Body of pancreas (tissue), 4 donors: ENCODE results near the gene NIPAL4. TPM values are rescaled to one million over a fixed set of nuclear protein-coding genes. Genes with fewer than 3 reads are reported as not detected.
A peak's percentile ranks its signal among the peaks of the same experiment; 100 is the strongest.

Experiments used
- ATAC-seq: fragments of 150-250 bp; one replicate; pipeline ENCODE4 v1.9.1; 2016
- DNase-seq, 4 donors: peaks; one replicate each; pipeline ENCODE4 v3.0.0-alpha.2; 2019
- H3K27ac ChIP-seq, 4 donors: fragments of 200-600 bp; sonication (generic); 1 replicate in 3 of 4; 2 replicates in 1 of 4; pipeline versions ENCODE4 v1.5.1 to v1.6.1; 2016 to 2019; ENCODE audit warnings: mild to moderate bottlenecking in 1 of 4, mixed read lengths in 1 of 4, moderate library complexity in 1 of 4
- H3K27me3 ChIP-seq, 2 donors: fragments of 200-600 bp; sonication (generic); one replicate each; pipeline ENCODE4 v1.6.0; 2016; ENCODE audit warnings: mild to moderate bottlenecking in 1 of 2
- H3K36me3 ChIP-seq, 2 donors: fragments of 200-600 bp; sonication (generic); replicated peaks in 1 of 2; 2 replicates each; pipeline ENCODE4 v1.5.1; 2016; ENCODE audit warnings: low read depth in 2 of 2; ENCODE audit not compliant: insufficient read depth in 1 of 2
- H3K4me1 ChIP-seq: fragments of 200-600 bp; sonication (generic); one replicate; pipeline ENCODE4 v1.6.0; 2016
- H3K4me3 ChIP-seq, 2 donors: fragments of 200-600 bp; sonication (generic); 1 replicate in 1 of 2; 2 replicates in 1 of 2; pipeline ENCODE4 v1.5.1; 2016 to 2019
- H3K9me3 ChIP-seq, 3 donors: fragments of 200-600 bp; sonication (generic); 1 replicate in 2 of 3; 2 replicates in 1 of 3; pipeline ENCODE4 v1.5.1; 2016
- CTCF ChIP-seq, 7 experiments: fragments of 450-650 bp in 4 of 7; fragments of 200-600 bp in 3 of 7; sonication (generic) in 3 of 7; IDR thresholded peaks; one replicate each; pipeline ENCODE4 v1.5.1; 2016 to 2019; ENCODE audit warnings: antibody characterized with exemption in 7 of 7
- POLR2A ChIP-seq, 3 donors: fragments of 450-650 bp; IDR thresholded peaks; one replicate each; pipeline ENCODE4 v1.6.1; 2016; ENCODE audit warnings: antibody characterized with exemption in 3 of 3, mild to moderate bottlenecking in 2 of 3
- WGBS, 2 donors: methylation state at CpG; one replicate each; pipeline ENCODE4 v1.1.5; 2017; 5-methylcytosine and 5-hydroxymethylcytosine counted together
- intact Hi-C: fragments of 100-400 bp; cut with DNase I; formaldehyde crosslinking; loops from one replicate; pipeline ENCODE4 v1.15.1; 2023
- total RNA-seq, 2 donors: library from RNA; depleted of rRNA; stranded (reverse); fragments of >200 nt; gene quantifications; one replicate each; pipeline ENCODE4 v1.1.0, GENCODE V29; 2016

Gene NIPAL4
- total RNA-seq, 2 donors from 2014 or later = not detected

DNA sequence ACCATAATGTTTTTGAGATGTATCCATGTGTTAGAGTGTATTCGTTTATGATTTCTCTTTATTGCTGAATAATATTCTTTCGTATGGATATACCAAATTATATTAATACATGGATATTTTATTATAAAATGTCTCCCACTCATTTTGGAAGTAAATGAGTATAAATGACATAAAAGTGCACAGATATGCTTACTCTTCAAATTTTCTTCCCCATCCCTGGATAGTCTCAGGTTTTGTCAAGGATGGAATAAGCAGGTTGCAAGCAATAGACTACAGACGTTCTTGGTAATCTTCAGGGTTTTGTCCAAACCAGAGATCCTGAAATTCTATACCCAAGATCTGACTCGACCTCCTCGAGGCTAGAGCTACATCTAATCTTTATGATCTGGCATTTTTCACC is 50.7 kb downstream of the NIPAL4 start:
- WGBS, 2 donors = 83 to 92% methylated on average over 5 of the region's 5 CpGs
- TF ChIP-seq POLR2A (IDR thresholded peaks at IDR 0.05) = no peak
- TF ChIP-seq CTCF (IDR thresholded peaks at IDR 0.05) = no peak
- DNase-seq = no peak
- Histone ChIP-seq H3K27ac (no peak overlapping the region), H3K4me3 (no peak overlapping the region), H3K9me3 (no peaks in the 10 kb centered on the region), H3K36me3 (no peaks in the 10 kb centered on the region), H3K4me1 (peaks cover 10% of the 10 kb centered on the region), H3K27me3 (no peaks in the 10 kb centered on the region)
- ATAC-seq = no peak
- intact Hi-C loops = no loop called here

DNA sequence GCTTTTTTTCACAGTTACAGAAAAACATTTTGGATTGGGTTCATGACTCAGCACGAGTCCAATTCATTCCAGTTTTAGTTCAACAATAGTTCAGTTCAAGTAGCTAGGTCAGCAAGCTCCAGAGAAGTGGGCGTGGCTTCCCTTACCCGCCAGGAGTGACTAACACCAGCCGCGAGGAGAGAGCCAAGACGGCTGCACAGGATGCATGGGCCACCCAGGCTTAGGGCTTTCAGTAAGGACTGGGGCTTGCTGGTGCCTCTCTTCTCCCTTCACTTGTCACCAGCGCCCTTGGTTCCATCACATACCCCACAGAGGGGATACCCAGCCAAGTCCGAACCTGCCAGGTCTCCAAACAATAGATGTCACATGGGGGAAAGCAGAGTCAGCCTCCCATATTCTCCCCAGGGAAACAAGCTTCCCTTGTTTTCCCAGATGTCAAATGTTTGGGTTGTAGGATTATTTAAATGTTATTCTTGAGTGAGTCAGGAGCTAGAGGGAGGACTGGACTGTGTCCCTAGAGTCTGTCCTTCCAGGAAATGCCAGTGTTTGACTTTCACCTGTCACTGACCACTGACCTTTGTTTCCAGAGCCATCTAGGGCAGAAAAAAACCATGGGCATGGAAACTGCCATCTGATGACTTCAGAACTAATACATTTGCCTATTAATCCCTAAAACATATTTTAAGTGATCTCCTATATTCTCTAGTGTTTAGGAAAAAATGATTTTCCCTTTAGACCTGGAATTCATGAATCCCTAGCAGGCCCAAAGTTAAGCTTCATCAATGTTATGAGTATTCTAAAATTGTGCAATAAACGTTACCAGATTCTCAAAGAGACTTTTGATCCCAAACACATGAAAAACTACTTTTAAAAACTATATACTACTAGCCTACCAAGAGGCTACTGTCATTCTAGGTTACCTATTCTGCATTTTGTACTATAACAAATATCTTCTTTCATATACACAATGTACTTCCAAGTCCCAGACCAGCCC is 51.9 kb downstream of the NIPAL4 start:
- Histone ChIP-seq H3K4me1 (peaks cover 15% of the 10 kb centered on the region), H3K9me3 (no peaks in the 10 kb centered on the region), H3K27ac (peak overlapping the region in 1 of 4 donors; percentile 25), H3K36me3 (no peaks in the 10 kb centered on the region), H3K4me3 (no peak overlapping the region), H3K27me3 (no peaks in the 10 kb centered on the region)
- intact Hi-C loops = no loop called here
- ATAC-seq (peak; percentile 75), DNase-seq (peak; percentile 55 to 81 (median 66))
- TF ChIP-seq CTCF (IDR thresholded peaks at IDR 0.05) (no peak), POLR2A (IDR thresholded peaks at IDR 0.05) (no peak)
- 69 to 78% methylated on average over 9 of the region's 9 CpGs for WGBS, 2 donors

DNA sequence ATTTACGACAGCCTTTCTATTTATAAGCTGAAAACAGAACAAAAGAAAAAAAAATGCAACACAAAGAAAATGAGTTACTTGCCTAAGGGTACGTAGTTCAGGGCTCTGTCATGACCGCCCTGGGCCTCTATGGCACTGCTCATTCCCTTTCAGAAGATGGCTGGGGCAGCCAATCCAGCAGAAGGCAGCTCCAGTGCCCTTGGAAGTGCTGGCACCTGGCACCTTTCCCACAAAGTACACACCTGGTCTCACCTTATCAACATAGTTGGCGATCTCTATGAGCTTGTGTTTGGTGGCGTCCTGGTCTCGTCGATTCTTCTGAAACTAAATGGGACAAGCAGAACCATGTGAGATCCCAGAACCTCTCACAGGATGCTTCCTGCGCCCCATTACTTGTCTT is 53.2 kb downstream of the NIPAL4 start:
- H3K4me3 ChIP-seq = no peak overlapping the region
- intact Hi-C loops = no loop called here
- H3K27me3 ChIP-seq = no peaks in the 10 kb centered on the region
- no peak overlapping the region for H3K27ac ChIP-seq
- DNase-seq = peak; percentile 81 to 90 (median 88)
- H3K36me3 ChIP-seq = no peaks in the 10 kb centered on the region
- peaks cover 15% of the 10 kb centered on the region for H3K4me1 ChIP-seq
- peak; percentile 77 for ATAC-seq
- no peaks in the 10 kb centered on the region for H3K9me3 ChIP-seq
- WGBS, 2 donors = 49 to 53% methylated on average over 8 of the region's 8 CpGs
- TF ChIP-seq POLR2A (IDR thresholded peaks at IDR 0.05) (no peak), CTCF (IDR thresholded peaks at IDR 0.05) (no peak)

DNA sequence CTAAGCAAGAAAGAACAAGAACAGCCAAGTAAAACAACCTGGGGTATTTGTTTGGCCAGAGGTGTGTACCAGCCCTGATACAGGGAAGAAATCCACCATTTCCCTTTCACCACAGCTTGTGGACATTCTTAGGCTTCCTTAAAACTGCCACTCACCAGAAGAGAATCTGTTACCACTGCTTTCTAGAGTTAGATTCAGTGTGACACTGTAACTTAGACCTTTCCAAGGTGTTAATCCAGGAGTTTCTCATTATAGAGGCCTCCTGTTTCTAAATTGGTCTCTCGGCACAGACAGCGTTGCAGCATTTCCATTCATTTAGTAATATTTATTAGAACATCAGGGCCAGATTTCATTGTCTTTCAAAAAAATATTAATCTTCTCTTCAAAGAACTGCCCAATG is 55.0 kb downstream of the NIPAL4 start:
- DNase-seq (no peak), ATAC-seq (no peak)
- H3K27me3 ChIP-seq = no peaks in the 10 kb centered on the region
- TF ChIP-seq POLR2A (IDR thresholded peaks at IDR 0.05) (no peak), CTCF (IDR thresholded peaks at IDR 0.05) (no peak)
- peaks cover 15% of the 10 kb centered on the region for H3K4me1 ChIP-seq
- intact Hi-C loops = no loop called here
- H3K4me3 ChIP-seq = no peak overlapping the region
- no peaks in the 10 kb centered on the region for H3K9me3 ChIP-seq
- no peak overlapping the region for H3K27ac ChIP-seq
- H3K36me3 ChIP-seq = no peaks in the 10 kb centered on the region
- WGBS, 2 donors = 100% methylated on average over 2 of the region's 2 CpGs
